Hematopoietic multipotent progenitor cell (in vitro differentiated cells): Measurements from ENCODE around the gene MAGED1. TPM values are rescaled to one million over a fixed set of nuclear protein-coding genes. Genes with fewer than 3 reads are reported as not detected.
A peak's percentile ranks its signal among the peaks of the same experiment; 100 is the strongest.

Source experiments
- DNase-seq, 3 donors: peaks; one replicate each; pipeline ENCODE4 v3.0.0-alpha.2; 2011 to 2015; ENCODE audit warnings: low read depth in 2 of 3, low spot score in 2 of 3
- total RNA-seq: library from RNA; depleted of rRNA; stranded (reverse); fragments of >200 nt; gene quantifications from one replicate; pipeline ENCODE4 v1.2.3, GENCODE V29; 2012

The MAGED1 gene, protein sequence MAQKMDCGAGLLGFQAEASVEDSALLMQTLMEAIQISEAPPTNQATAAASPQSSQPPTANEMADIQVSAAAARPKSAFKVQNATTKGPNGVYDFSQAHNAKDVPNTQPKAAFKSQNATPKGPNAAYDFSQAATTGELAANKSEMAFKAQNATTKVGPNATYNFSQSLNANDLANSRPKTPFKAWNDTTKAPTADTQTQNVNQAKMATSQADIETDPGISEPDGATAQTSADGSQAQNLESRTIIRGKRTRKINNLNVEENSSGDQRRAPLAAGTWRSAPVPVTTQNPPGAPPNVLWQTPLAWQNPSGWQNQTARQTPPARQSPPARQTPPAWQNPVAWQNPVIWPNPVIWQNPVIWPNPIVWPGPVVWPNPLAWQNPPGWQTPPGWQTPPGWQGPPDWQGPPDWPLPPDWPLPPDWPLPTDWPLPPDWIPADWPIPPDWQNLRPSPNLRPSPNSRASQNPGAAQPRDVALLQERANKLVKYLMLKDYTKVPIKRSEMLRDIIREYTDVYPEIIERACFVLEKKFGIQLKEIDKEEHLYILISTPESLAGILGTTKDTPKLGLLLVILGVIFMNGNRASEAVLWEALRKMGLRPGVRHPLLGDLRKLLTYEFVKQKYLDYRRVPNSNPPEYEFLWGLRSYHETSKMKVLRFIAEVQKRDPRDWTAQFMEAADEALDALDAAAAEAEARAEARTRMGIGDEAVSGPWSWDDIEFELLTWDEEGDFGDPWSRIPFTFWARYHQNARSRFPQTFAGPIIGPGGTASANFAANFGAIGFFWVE
- 81.1 TPM for total RNA-seq

- peak; percentile 28 to 95 (median 92) for DNase-seq
These were observed at the start of gene MAGED1 for GRCh38 chrX:51892921-51893745. Gene MAGED1 (plus strand): TSS chrX:51893623. CDS start chrX:51894305, 682 bp downstream.

DNA sequence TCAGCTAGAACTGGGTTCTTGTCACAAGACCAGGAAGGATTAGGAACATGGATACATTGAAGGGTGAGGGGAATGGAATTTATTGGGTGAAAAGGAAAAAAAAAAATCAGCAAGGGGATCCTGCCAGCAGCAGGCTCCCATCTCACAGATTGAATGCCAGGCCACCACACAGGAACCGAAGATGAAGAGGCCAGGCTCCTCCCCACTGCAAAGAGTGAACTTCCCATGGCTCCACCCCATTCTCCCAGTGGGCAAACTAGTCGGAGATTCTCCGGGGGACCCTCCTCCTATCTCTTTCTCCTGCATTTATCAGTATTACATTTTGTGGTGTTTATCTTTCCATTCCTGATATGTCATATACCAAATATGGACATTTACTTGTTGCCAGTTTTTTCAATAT lies 46.0 kb upstream of the MAGED1 start:
- no peak for DNase-seq

- DNase-seq, result no peak
These were observed 41.8 kb upstream of the MAGED1 start for GRCh38 chrX:51851507-51852085.

DNA sequence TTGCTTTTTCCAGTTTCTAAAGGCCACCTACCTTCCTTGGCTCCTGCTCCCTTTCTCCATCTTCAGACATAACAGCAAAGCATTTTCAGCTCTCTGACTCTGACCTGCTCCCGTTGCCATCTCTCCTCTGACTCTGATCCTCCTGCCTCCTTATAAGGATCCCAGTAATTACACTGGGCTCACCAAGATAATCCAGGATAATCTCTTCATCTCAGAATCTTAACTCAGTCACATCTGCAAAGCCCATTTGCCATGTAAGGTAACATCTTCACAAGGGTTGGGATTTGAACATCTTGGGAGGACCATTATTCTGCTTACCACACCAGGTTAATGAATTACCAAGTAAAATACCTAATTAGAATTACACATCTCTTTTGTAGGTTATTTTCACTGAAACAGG lies 41.3 kb upstream of the MAGED1 start:
- DNase-seq, result no peak

DNA sequence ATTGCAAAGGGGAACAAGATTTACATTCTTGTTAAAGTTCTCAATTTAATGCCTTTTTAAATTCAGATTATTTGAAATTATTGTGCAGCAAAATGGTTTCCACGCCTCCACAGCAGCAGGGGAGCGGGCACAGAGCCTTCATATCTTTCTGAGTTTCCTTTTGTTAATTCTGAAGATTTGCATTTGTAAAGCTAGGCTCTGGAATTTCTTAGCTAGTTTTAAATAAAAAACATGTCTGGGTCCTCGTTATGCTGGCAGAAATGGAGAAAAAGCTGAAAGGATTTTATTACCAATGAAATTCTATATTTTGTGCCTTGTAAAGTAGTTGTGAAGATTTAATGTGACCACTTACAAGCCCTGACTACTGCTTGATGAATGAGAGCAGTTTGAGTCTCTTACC lies 40.8 kb upstream of the MAGED1 start:
- no peak for DNase-seq

DNA sequence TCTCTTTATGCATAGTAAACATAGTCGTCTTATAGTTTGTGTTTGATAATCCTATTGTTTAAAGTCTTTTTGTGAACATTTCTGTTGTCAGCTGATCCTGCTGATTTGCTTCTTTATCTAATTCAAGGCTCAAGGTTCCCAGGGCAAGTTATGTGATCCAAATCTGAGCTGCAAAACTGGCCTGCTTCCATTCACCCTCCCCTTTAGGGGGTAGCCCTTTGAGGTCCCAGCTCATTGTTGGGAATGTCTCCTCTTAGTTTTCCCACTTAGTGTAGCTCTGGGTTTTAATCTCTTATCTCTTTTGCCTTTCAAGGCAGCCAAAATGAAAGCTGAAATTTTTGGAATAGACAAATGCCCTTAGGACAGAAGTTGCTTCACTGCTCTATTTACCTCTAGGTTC lies 40.2 kb upstream of the MAGED1 start:
- no peak for DNase-seq

- DNase-seq, result no peak
These were observed 37.7 kb upstream of the MAGED1 start for GRCh38 chrX:51855698-51856097.

GRCh38 chrX:51857159-51857733 lies 36.2 kb upstream of the MAGED1 start:
- DNase-seq, result no peak

- peak in 2 of 3 donors; percentile 26 to 46 for DNase-seq
These were observed 32.7 kb upstream of the MAGED1 start for GRCh38 chrX:51860679-51861078.

- DNase-seq, result no peak
These were observed 30.5 kb upstream of the MAGED1 start for GRCh38 chrX:51862920-51863319.

- DNase-seq, result no peak
These were observed 27.2 kb upstream of the MAGED1 start for GRCh38 chrX:51866210-51866609.

- DNase-seq, result no peak
These were observed 25.8 kb upstream of the MAGED1 start for GRCh38 chrX:51867626-51868025.

DNA sequence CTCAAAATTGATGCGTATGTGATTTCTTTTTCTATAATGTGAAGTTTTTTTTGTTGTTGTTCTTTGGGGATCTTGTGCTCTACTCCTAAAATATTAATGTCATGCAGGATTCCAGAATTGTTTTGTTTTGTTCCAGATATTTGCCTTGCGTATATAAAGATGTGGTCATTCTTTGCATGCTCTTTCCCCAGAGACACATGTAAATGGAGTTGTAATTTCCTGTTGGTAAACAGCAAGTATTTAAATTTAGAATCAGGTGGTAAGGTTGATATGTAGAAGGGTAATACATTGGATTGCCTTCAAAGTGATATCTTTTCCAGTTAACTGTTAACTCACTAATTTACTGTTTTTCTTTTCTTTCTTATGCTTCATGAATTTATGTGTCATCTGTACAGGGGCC lies 23.1 kb upstream of the MAGED1 start:
- no peak for DNase-seq

- no peak for DNase-seq
These were observed 19.3 kb upstream of the MAGED1 start for GRCh38 chrX:51874123-51874522.

GRCh38 chrX:51876441-51876840 lies 17.0 kb upstream of the MAGED1 start:
- DNase-seq, result no peak

DNA sequence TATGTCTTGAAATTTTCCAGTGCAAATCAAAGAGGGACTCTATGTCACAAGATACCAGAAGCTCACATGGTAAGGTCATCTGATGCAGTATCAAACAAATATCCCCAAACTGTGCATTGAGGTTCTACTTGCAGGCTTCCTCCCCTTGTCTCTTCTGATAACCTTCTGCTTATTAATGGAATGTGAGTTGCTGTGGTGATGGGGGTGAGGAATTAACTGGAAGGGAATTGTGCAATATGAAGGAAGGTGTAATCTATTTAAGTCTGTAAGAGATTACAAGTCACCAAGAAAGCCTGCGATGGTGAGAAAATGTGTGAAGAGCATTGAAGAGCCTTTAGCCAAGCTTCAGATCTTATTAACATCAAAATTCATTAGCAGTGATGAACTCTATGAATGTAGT lies 15.4 kb upstream of the MAGED1 start:
- no peak for DNase-seq

DNA sequence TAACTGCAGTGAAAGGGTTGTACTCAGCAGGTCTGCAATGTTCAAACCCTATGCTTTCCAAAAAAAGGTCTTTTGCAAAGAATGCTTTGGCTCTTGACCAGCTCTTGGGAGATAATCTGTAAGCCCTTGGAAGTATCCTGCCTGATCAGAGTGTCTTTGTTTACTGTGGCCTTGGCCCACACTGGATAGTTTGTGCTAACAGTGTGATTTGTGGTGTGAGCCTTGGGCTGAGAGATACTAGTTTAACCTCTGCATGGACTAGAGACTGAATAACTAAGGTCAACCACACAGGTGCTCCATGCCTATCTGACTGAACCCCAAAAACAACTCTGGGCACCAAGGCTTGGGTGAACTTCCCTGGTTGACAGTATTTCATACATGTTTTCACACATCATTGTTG lies 3.6 kb upstream of the MAGED1 start:
- no peak for DNase-seq

- no peak for DNase-seq
These were observed 2.2 kb upstream of the MAGED1 start for GRCh38 chrX:51891245-51891644.

GRCh38 chrX:51891821-51892551 lies 1.4 kb upstream of the MAGED1 start:
- DNase-seq, result peak in 1 of 3 donors; percentile 4
